ENCODE data around the gene RIMS1.

RIMS1 gene

GRCh38 chr6:71967436-71967835 lies 81.1 kb downstream of the RIMS1 start:
- H4K20me1 ChIP-seq (ENCODE audit: insufficient read depth, low read length), result no peaks in the 10 kb centered on the region
- no peaks in the 10 kb centered on the region for H3K4me1 ChIP-seq (ENCODE audit: low read length)
- H3K9me3 ChIP-seq (replicated peaks; ENCODE audit: insufficient read depth, low read length), result no peaks in the 10 kb centered on the region
- no peak overlapping the region for H3K4me2 ChIP-seq (ENCODE audit: low read depth, low read length)
- no peak overlapping the region for H3K9ac ChIP-seq (ENCODE audit: low read length)
- H3K4me3 ChIP-seq (ENCODE audit: low read length), result no peak overlapping the region
- no peaks in the 10 kb centered on the region for H3K27me3 ChIP-seq (replicated peaks; ENCODE audit: insufficient read depth, low read length)
- TF ChIP-seq EZH2 (optimal IDR thresholded peaks at IDR 0.05; ENCODE audit: low read depth, low read length) (no peak), CTCF (IDR thresholded peaks at IDR 0.05; ENCODE audit: low read length) (no peak), EZH2phosphoT487 (IDR thresholded peaks at IDR 0.05; ENCODE audit: low read length) (no peak)
- H3K27ac ChIP-seq (ENCODE audit: low read length), result no peak overlapping the region
- no peak overlapping the region for H2AFZ ChIP-seq (ENCODE audit: low read length)
- H3F3A ChIP-seq (ENCODE audit: insufficient read depth, low read length), result no peaks in the 10 kb centered on the region
- H3K9me2 ChIP-seq (replicated peaks; ENCODE audit: insufficient read depth, low read length), result no peaks in the 10 kb centered on the region
- no peaks in the 10 kb centered on the region for H3K79me2 ChIP-seq (ENCODE audit: low read length)
- no peak for DNase-seq
- H3K36me3 ChIP-seq (replicated peaks; ENCODE audit: insufficient read depth, low read length), result no peaks in the 10 kb centered on the region

GRCh38 chr6:71977884-71978283 lies 91.5 kb downstream of the RIMS1 start:
- Histone ChIP-seq H3K9me3 (replicated peaks; ENCODE audit: insufficient read depth, low read length) (no peaks in the 10 kb centered on the region), H3K4me2 (ENCODE audit: low read depth, low read length) (no peak overlapping the region), H3F3A (ENCODE audit: insufficient read depth, low read length) (no peaks in the 10 kb centered on the region), H3K27ac (ENCODE audit: low read length) (no peak overlapping the region), H3K27me3 (replicated peaks; ENCODE audit: insufficient read depth, low read length) (no peaks in the 10 kb centered on the region), H3K36me3 (replicated peaks; ENCODE audit: insufficient read depth, low read length) (no peaks in the 10 kb centered on the region), H3K9me2 (replicated peaks; ENCODE audit: insufficient read depth, low read length) (no peaks in the 10 kb centered on the region), H3K79me2 (ENCODE audit: low read length) (no peaks in the 10 kb centered on the region), H2AFZ (ENCODE audit: low read length) (no peak overlapping the region), H3K4me1 (ENCODE audit: low read length) (no peaks in the 10 kb centered on the region; the same call in 1 of the 2 replicates), H3K9ac (ENCODE audit: low read length) (no peak overlapping the region), H4K20me1 (ENCODE audit: insufficient read depth, low read length) (no peaks in the 10 kb centered on the region), H3K4me3 (ENCODE audit: low read length) (no peak overlapping the region)
- TF ChIP-seq CTCF (IDR thresholded peaks at IDR 0.05; ENCODE audit: low read length) (no peak), EZH2 (optimal IDR thresholded peaks at IDR 0.05; ENCODE audit: low read depth, low read length) (no peak), EZH2phosphoT487 (IDR thresholded peaks at IDR 0.05; ENCODE audit: low read length) (no peak)
- no peak for DNase-seq

GRCh38 chr6:71979911-71980310 lies 93.6 kb downstream of the RIMS1 start:
- Histone ChIP-seq H3K9ac (ENCODE audit: low read length) (no peak overlapping the region), H3K27me3 (replicated peaks; ENCODE audit: insufficient read depth, low read length) (no peaks in the 10 kb centered on the region), H3K79me2 (ENCODE audit: low read length) (no peaks in the 10 kb centered on the region), H3K4me2 (ENCODE audit: low read depth, low read length) (no peak overlapping the region), H3K9me3 (replicated peaks; ENCODE audit: insufficient read depth, low read length) (no peaks in the 10 kb centered on the region), H3K36me3 (replicated peaks; ENCODE audit: insufficient read depth, low read length) (no peaks in the 10 kb centered on the region), H3K4me3 (ENCODE audit: low read length) (no peak overlapping the region), H3K27ac (ENCODE audit: low read length) (no peak overlapping the region), H2AFZ (ENCODE audit: low read length) (no peak overlapping the region), H4K20me1 (ENCODE audit: insufficient read depth, low read length) (no peaks in the 10 kb centered on the region), H3F3A (ENCODE audit: insufficient read depth, low read length) (no peaks in the 10 kb centered on the region), H3K4me1 (ENCODE audit: low read length) (no peaks in the 10 kb centered on the region; the same call in 1 of the 2 replicates), H3K9me2 (replicated peaks; ENCODE audit: insufficient read depth, low read length) (no peaks in the 10 kb centered on the region)
- TF ChIP-seq EZH2 (optimal IDR thresholded peaks at IDR 0.05; ENCODE audit: low read depth, low read length) (no peak), EZH2phosphoT487 (IDR thresholded peaks at IDR 0.05; ENCODE audit: low read length) (no peak), CTCF (IDR thresholded peaks at IDR 0.05; ENCODE audit: low read length) (no peak)
- DNase-seq, result no peak
